ENCODE results near the gene GATD1. TPM values are rescaled to one million over a fixed set of nuclear protein-coding genes. Genes with fewer than 3 reads are reported as not detected.

The GATD1 gene
- total and polyA plus RNA-seq, 9 of the 15 experiments (the other 6 are each of a cell fraction or from before 2014, with no cell fraction given), result 2.8 to 144 (median 36.9) TPM

GRCh38 chr11:777288-778255 is at the start of gene GATD1 (continued):
- TF ChIP-seq, protein P1, sequence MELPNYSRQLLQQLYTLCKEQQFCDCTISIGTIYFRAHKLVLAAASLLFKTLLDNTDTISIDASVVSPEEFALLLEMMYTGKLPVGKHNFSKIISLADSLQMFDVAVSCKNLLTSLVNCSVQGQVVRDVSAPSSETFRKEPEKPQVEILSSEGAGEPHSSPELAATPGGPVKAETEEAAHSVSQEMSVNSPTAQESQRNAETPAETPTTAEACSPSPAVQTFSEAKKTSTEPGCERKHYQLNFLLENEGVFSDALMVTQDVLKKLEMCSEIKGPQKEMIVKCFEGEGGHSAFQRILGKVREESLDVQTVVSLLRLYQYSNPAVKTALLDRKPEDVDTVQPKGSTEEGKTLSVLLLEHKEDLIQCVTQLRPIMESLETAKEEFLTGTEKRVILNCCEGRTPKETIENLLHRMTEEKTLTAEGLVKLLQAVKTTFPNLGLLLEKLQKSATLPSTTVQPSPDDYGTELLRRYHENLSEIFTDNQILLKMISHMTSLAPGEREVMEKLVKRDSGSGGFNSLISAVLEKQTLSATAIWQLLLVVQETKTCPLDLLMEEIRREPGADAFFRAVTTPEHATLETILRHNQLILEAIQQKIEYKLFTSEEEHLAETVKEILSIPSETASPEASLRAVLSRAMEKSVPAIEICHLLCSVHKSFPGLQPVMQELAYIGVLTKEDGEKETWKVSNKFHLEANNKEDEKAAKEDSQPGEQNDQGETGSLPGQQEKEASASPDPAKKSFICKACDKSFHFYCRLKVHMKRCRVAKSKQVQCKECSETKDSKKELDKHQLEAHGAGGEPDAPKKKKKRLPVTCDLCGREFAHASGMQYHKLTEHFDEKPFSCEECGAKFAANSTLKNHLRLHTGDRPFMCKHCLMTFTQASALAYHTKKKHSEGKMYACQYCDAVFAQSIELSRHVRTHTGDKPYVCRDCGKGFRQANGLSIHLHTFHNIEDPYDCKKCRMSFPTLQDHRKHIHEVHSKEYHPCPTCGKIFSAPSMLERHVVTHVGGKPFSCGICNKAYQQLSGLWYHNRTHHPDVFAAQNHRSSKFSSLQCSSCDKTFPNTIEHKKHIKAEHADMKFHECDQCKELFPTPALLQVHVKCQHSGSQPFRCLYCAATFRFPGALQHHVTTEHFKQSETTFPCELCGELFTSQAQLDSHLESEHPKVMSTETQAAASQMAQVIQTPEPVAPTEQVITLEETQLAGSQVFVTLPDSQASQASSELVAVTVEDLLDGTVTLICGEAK (IDR thresholded peaks at IDR 0.05), result peak; percentile 54; the same call in 1 of the 2 replicates
- TF ChIP-seq, protein P1 (CRISPR knock-in tag; IDR thresholded peaks at IDR 0.05), result no peak
- peak in 1 of 3 experiments; percentile 63; a peak in 1 of 6 replicates for TF ChIP-seq ZBTB11 (CRISPR knock-in tag; IDR thresholded peaks at IDR 0.05)
- no peak for TF ChIP-seq SAFB2 (IDR thresholded peaks at IDR 0.05; ENCODE audit: borderline replicate concordance, low read depth, low read length, severe bottlenecking)
- no peak for TF ChIP-seq PHB (CRISPR knock-in tag; IDR thresholded peaks at IDR 0.05)
- TF ChIP-seq ARID2 (IDR thresholded peaks at IDR 0.05), result no peak
- no peak for TF ChIP-seq KDM4B (IDR thresholded peaks at IDR 0.05; ENCODE audit: borderline replicate concordance in 2 of 2, low read depth in 1 of 2)
- no peak for TF ChIP-seq NFE2 (IDR thresholded peaks at IDR 0.05; ENCODE audit: low read depth)
- TF ChIP-seq DDX20 (tag; IDR thresholded peaks at IDR 0.05; ENCODE audit: low read depth), result no peak
- TF ChIP-seq, protein P2, sequence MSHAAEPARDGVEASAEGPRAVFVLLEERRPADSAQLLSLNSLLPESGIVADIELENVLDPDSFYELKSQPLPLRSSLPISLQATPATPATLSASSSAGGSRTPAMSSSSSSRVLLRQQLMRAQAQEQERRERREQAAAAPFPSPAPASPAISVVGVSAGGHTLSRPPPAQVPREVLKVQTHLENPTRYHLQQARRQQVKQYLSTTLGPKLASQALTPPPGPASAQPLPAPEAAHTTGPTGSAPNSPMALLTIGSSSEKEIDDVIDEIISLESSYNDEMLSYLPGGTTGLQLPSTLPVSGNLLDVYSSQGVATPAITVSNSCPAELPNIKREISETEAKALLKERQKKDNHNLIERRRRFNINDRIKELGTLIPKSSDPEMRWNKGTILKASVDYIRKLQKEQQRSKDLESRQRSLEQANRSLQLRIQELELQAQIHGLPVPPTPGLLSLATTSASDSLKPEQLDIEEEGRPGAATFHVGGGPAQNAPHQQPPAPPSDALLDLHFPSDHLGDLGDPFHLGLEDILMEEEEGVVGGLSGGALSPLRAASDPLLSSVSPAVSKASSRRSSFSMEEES (CRISPR knock-in tag; IDR thresholded peaks at IDR 0.05), result peak; percentile 96
- TF ChIP-seq CBX5 (IDR thresholded peaks at IDR 0.05; ENCODE audit: borderline replicate concordance, low read depth), result no peak
- peak; percentile 42; the same call in 1 of the 2 replicates for TF ChIP-seq NFIC (IDR thresholded peaks at IDR 0.05)

Data from K562 (cell line).